HEK293 (cell line): Measurements from ENCODE around the gene HAT1.

ENCODE experiments used
- EGR2 ChIP-seq: fragments of 450-650 bp; formaldehyde crosslinking; IDR thresholded peaks from 2 replicates; pipeline ENCODE4 v1.5.1; 2016; ENCODE audit warnings: low read depth, missing biosample characterization, missing genetic modification characterization
- ELK4 ChIP-seq: IDR thresholded peaks from 2 replicates; pipeline ENCODE4 v1.6.1; 2011; ENCODE audit warnings: mild to moderate bottlenecking, low read depth, low read length, borderline replicate concordance
- IKZF3 ChIP-seq: fragments of 450-650 bp; IDR thresholded peaks from 2 replicates; pipeline ENCODE4 v1.5.0; 2018; ENCODE audit warnings: missing biosample characterization, mild to moderate bottlenecking, missing genetic modification characterization, moderate library complexity
- INSM2 ChIP-seq: fragments of 450-650 bp; formaldehyde crosslinking; IDR thresholded peaks from 2 replicates; pipeline ENCODE4 v1.5.1; 2016; ENCODE audit warnings: missing biosample characterization, missing genetic modification characterization
- KLF10 ChIP-seq: fragments of 450-650 bp; IDR thresholded peaks from 2 replicates; pipeline ENCODE4 v1.5.1; 2018; ENCODE audit warnings: missing biosample characterization, mild to moderate bottlenecking, missing genetic modification characterization
- OSR2 ChIP-seq: fragments of 450-650 bp; formaldehyde crosslinking; IDR thresholded peaks from 2 replicates; pipeline ENCODE4 v1.5.1; 2016; ENCODE audit warnings: missing biosample characterization, missing genetic modification characterization
- SP2 ChIP-seq: fragments of 450-650 bp; formaldehyde crosslinking; IDR thresholded peaks from 2 replicates; pipeline ENCODE4 v1.5.1; 2016; ENCODE audit warnings: missing biosample characterization, missing genetic modification characterization
- SP3 ChIP-seq: fragments of 450-650 bp; formaldehyde crosslinking; IDR thresholded peaks from 2 replicates; pipeline ENCODE4 v1.5.1; 2016; ENCODE audit warnings: missing biosample characterization, missing genetic modification characterization
- SP7 ChIP-seq: fragments of 450-650 bp; formaldehyde crosslinking; IDR thresholded peaks from 2 replicates; pipeline ENCODE4 v1.5.1; 2016; ENCODE audit warnings: missing biosample characterization, missing genetic modification characterization
- YY1 ChIP-seq: fragments of 450-650 bp; formaldehyde crosslinking; IDR thresholded peaks from 2 replicates; pipeline ENCODE4 v1.5.1; 2018; ENCODE audit warnings: missing biosample characterization, missing genetic modification characterization
- ZBTB10 ChIP-seq: fragments of 450-650 bp; formaldehyde crosslinking; IDR thresholded peaks from 2 replicates; pipeline ENCODE4 v1.5.1; 2016; ENCODE audit warnings: missing biosample characterization, missing genetic modification characterization
- ZBTB17 ChIP-seq: fragments of 450-650 bp; formaldehyde crosslinking; IDR thresholded peaks from 2 replicates; pipeline ENCODE4 v1.5.1; 2016; ENCODE audit warnings: missing biosample characterization, missing genetic modification characterization
- ZBTB26 ChIP-seq: fragments of 450-650 bp; formaldehyde crosslinking; optimal IDR thresholded peaks from 2 replicates; pipeline ENCODE3; 2016; ENCODE audit warnings: missing biosample characterization, mild to moderate bottlenecking, missing genetic modification characterization
- ZBTB48 ChIP-seq: fragments of 450-650 bp; formaldehyde crosslinking; IDR thresholded peaks from 2 replicates; pipeline ENCODE4 v1.5.1; 2016; ENCODE audit warnings: missing biosample characterization, missing genetic modification characterization
- ZFHX2 ChIP-seq: fragments of 450-650 bp; formaldehyde crosslinking; conservative IDR thresholded peaks from 2 replicates; pipeline ENCODE4 v1.5.1; 2016; ENCODE audit warnings: missing biosample characterization, missing genetic modification characterization
- ZFP3 ChIP-seq: fragments of 450-650 bp; formaldehyde crosslinking; IDR thresholded peaks from 2 replicates; pipeline ENCODE4 v1.5.1; 2016; ENCODE audit warnings: low read depth, missing biosample characterization, missing genetic modification characterization
- ZNF112 ChIP-seq: fragments of 450-650 bp; formaldehyde crosslinking; IDR thresholded peaks from 2 replicates; pipeline ENCODE4 v1.5.0; 2017; ENCODE audit warnings: missing biosample characterization, missing genetic modification characterization
- ZNF121 ChIP-seq: fragments of 450-650 bp; formaldehyde crosslinking; IDR thresholded peaks from 2 replicates; pipeline ENCODE4 v1.5.1; 2016; ENCODE audit warnings: missing biosample characterization, missing genetic modification characterization
- ZNF148 ChIP-seq: fragments of 450-650 bp; formaldehyde crosslinking; IDR thresholded peaks from 2 replicates; pipeline ENCODE4 v1.5.0; 2017; ENCODE audit warnings: missing biosample characterization, missing genetic modification characterization, borderline replicate concordance
- ZNF221 ChIP-seq: fragments of 450-650 bp; formaldehyde crosslinking; IDR thresholded peaks from 2 replicates; pipeline ENCODE4 v1.5.1; 2017; ENCODE audit warnings: missing biosample characterization, missing genetic modification characterization, borderline replicate concordance
- ZNF274 ChIP-seq, 2 experiments: fragments of 200-500 bp in 1 of 2; fragments of 450-650 bp in 1 of 2; sonication (Bioruptor generic) in 1 of 2; formaldehyde crosslinking in 1 of 2; IDR thresholded peaks; 2 replicates each; pipeline versions ENCODE4 v1.5.1 to v1.6.1; 2014 to 2016; ENCODE audit warnings: borderline replicate concordance in 1 of 2, inconsistent platforms in 1 of 2, low read length in 1 of 2, missing biosample characterization in 1 of 2, missing genetic modification characterization in 1 of 2
- ZNF292 ChIP-seq: fragments of 450-650 bp; formaldehyde crosslinking; IDR thresholded peaks from 2 replicates; pipeline ENCODE4 v1.5.1; 2016; ENCODE audit warnings: low read depth, missing biosample characterization, missing genetic modification characterization, borderline replicate concordance
- ZNF433 ChIP-seq: fragments of 450-650 bp; formaldehyde crosslinking; IDR thresholded peaks from 2 replicates; pipeline ENCODE4 v1.5.1; 2016; ENCODE audit warnings: missing biosample characterization, missing genetic modification characterization, low read depth
- ZNF473 ChIP-seq: fragments of 450-650 bp; formaldehyde crosslinking; IDR thresholded peaks from 2 replicates; pipeline ENCODE4 v1.5.1; 2017; ENCODE audit warnings: missing biosample characterization, missing genetic modification characterization
- ZNF488 ChIP-seq: fragments of 450-650 bp; formaldehyde crosslinking; IDR thresholded peaks from 2 replicates; pipeline ENCODE4 v1.5.1; 2016; ENCODE audit warnings: missing biosample characterization, missing genetic modification characterization
- ZNF549 ChIP-seq: fragments of 450-650 bp; IDR thresholded peaks from 2 replicates; pipeline ENCODE4 v1.5.1; 2018; ENCODE audit warnings: missing biosample characterization, missing genetic modification characterization, mild to moderate bottlenecking, inconsistent platforms, moderate library complexity
- ZNF621 ChIP-seq: fragments of 450-650 bp; formaldehyde crosslinking; IDR thresholded peaks from 2 replicates; pipeline ENCODE4 v1.5.1; 2017; ENCODE audit warnings: missing biosample characterization, missing genetic modification characterization
- ZNF623 ChIP-seq: fragments of 450-650 bp; formaldehyde crosslinking; IDR thresholded peaks from 2 replicates; pipeline ENCODE4 v1.5.1; 2016; ENCODE audit warnings: missing biosample characterization, missing genetic modification characterization
- ZNF629 ChIP-seq: fragments of 450-650 bp; formaldehyde crosslinking; IDR thresholded peaks from 2 replicates; pipeline ENCODE4 v1.5.1; 2017; ENCODE audit warnings: missing biosample characterization, missing genetic modification characterization

Gene HAT1

GRCh38 chr2:171922230-171923022 lies at the start of gene HAT1 (continued):
- TF ChIP-seq ZBTB10 (tag by site-specific recombination) (peak; percentile 57; the same call in 1 of the 2 replicates), ZBTB17 (tag by site-specific recombination) (peak; percentile 86), SP3 (tag by site-specific recombination) (peak; percentile 94), ZFP3 (tag by site-specific recombination) (no peak), KLF10 (tag by site-specific recombination) (peak; percentile 88), ZBTB26 (tag by site-specific recombination) (peak; percentile 84), SP2 (tag by site-specific recombination) (peak; percentile 91), ZNF274 (IDR thresholded peaks at IDR 0.05; ENCODE audit: low read length) (no peak), ZNF274 (tag by site-specific recombination; IDR thresholded peaks at IDR 0.05; ENCODE audit: borderline replicate concordance) (no peak), INSM2 (tag by site-specific recombination) (no peak), ZNF112 (no peak), ZNF292 (tag by site-specific recombination) (no peak), OSR2 (tag by site-specific recombination) (no peak), ZNF629 (peak; percentile 100), SP7 (tag by site-specific recombination) (peak; percentile 63), ZNF433 (tag by site-specific recombination) (no peak), ZBTB48 (peak; percentile 90), ZNF121 (tag by site-specific recombination) (peak; percentile 95), ZNF623 (no peak), ZNF549 (tag by site-specific recombination) (no peak), ZNF488 (no peak), ZNF473 (tag by site-specific recombination) (no peak), IKZF3 (peak; percentile 64), EGR2 (tag by site-specific recombination) (peak; percentile 26; the same call in 1 of the 2 replicates), ZFHX2 (tag by site-specific recombination) (peak; percentile 72), ZNF148 (tag by site-specific recombination) (no peak), YY1 (tag by site-specific recombination) (peak; percentile 69; the same call in 1 of the 2 replicates), ZNF621 (tag by site-specific recombination) (no peak), ZNF221 (tag by site-specific recombination) (0 out of 2 replicates have a peak, but pooled peaks have one; percentile 35), ELK4 (peak; percentile 55; the same call in 1 of the 2 replicates)
